Osteoblast (primary cell): ENCODE results near the gene PSMG4. TPM values are rescaled to one million over a fixed set of nuclear protein-coding genes. Genes with fewer than 3 reads are reported as not detected.

ENCODE experiments used
- DNase-seq: peaks from one replicate; pipeline ENCODE4 v3.0.0; 2011; ENCODE audit warnings: low spot score, mixed read lengths; ENCODE audit not compliant: insufficient read length; ENCODE audit errors: missing footprints
- H2AFZ ChIP-seq: 2 replicates; pipeline ENCODE4 v1.6.0; 2011; ENCODE audit warnings: mild to moderate bottlenecking, low read length
- H3K27ac ChIP-seq: 2 replicates; pipeline ENCODE4 v1.5.1; 2011; ENCODE audit warnings: mild to moderate bottlenecking, low read depth, low read length, moderate library complexity
- H3K27me3 ChIP-seq: 2 replicates; pipeline ENCODE4 v1.6.0; 2012; ENCODE audit warnings: mild to moderate bottlenecking, control low read depth, inconsistent platforms, low read length, moderate library complexity; ENCODE audit not compliant: insufficient read depth
- H3K36me3 ChIP-seq: 2 replicates; pipeline ENCODE4 v1.5.1; 2011; ENCODE audit warnings: mild to moderate bottlenecking, low read length, control low read depth, moderate library complexity; ENCODE audit not compliant: insufficient read depth
- H3K4me1 ChIP-seq: 2 replicates; pipeline ENCODE4 v1.5.1; 2011; ENCODE audit warnings: mild to moderate bottlenecking, low read length, control low read depth, moderate library complexity; ENCODE audit not compliant: insufficient read depth
- H3K4me2 ChIP-seq: 2 replicates; pipeline ENCODE4 v1.6.0; 2011; ENCODE audit warnings: mild to moderate bottlenecking, low read length; ENCODE audit not compliant: insufficient read depth
- H3K4me3 ChIP-seq: fragments of 200-600 bp; sonication (generic); 3 replicates; pipeline ENCODE4 v1.5.1; 2012; ENCODE audit warnings: mild to moderate bottlenecking, low read length, inconsistent platforms; ENCODE audit not compliant: insufficient read depth
- H3K79me2 ChIP-seq: 2 replicates; pipeline ENCODE4 v1.6.0; 2012; ENCODE audit warnings: mild to moderate bottlenecking, low read length, control low read depth, inconsistent platforms; ENCODE audit not compliant: insufficient read depth
- H3K9me3 ChIP-seq: 2 replicates; pipeline ENCODE4 v1.5.1; 2011; ENCODE audit warnings: low read depth, low read length, control low read depth
- H4K20me1 ChIP-seq: 2 replicates; pipeline ENCODE4 v1.6.0; 2012; ENCODE audit warnings: mild to moderate bottlenecking, low read length, control low read depth; ENCODE audit not compliant: insufficient read depth
- CTCF ChIP-seq: IDR thresholded peaks from 2 replicates; pipeline ENCODE4 v1.5.1; 2011; ENCODE audit warnings: mild to moderate bottlenecking, low read depth, low read length, moderate library complexity; ENCODE audit errors: extremely low read depth
- total RNA-seq: library from RNA; depleted of rRNA; stranded (reverse); fragments of >200 nt; gene quantifications from 2 replicates; pipeline ENCODE4 v1.2.3, GENCODE V29; 2012

PSMG4 gene
- total RNA-seq, 1 donor = 24.6 TPM

GRCh38 chr6:3297006-3297405 is 38.3 kb downstream of the PSMG4 start:
- Histone ChIP-seq H4K20me1 (no peaks in the 10 kb centered on the region), H3K4me1 (peaks cover 3% of the 10 kb centered on the region), H3K79me2 (no peaks in the 10 kb centered on the region), H3K36me3 (no peaks in the 10 kb centered on the region), H3K9me3 (no peaks in the 10 kb centered on the region), H3K27ac (no peak overlapping the region), H3K27me3 (no peaks in the 10 kb centered on the region), H3K4me2 (no peak overlapping the region), H3K4me3 (no peak overlapping the region), H2AFZ (no peak overlapping the region)
- DNase-seq = peak; percentile 32
- TF ChIP-seq CTCF = no peak

GRCh38 chr6:3297909-3298308 is 39.2 kb downstream of the PSMG4 start:
- no peaks in the 10 kb centered on the region for H3K36me3 ChIP-seq
- H3K27me3 ChIP-seq = no peaks in the 10 kb centered on the region
- no peaks in the 10 kb centered on the region for H3K79me2 ChIP-seq
- H2AFZ ChIP-seq = no peak overlapping the region
- DNase-seq = no peak
- H3K27ac ChIP-seq = no peak overlapping the region
- TF ChIP-seq CTCF = no peak
- no peak overlapping the region for H3K4me2 ChIP-seq
- H3K4me3 ChIP-seq = no peak overlapping the region
- no peaks in the 10 kb centered on the region for H3K9me3 ChIP-seq
- H3K4me1 ChIP-seq = peaks cover 3% of the 10 kb centered on the region
- H4K20me1 ChIP-seq = no peaks in the 10 kb centered on the region

- DNase-seq = peak; percentile 6
- no peak overlapping the region for H2AFZ ChIP-seq
- H3K79me2 ChIP-seq = no peaks in the 10 kb centered on the region
- no peak overlapping the region for H3K4me3 ChIP-seq
- H4K20me1 ChIP-seq = no peaks in the 10 kb centered on the region
- no peak overlapping the region for H3K4me2 ChIP-seq
- no peak for TF ChIP-seq CTCF
- no peaks in the 10 kb centered on the region for H3K4me1 ChIP-seq
- H3K27me3 ChIP-seq = no peaks in the 10 kb centered on the region
- no peaks in the 10 kb centered on the region for H3K9me3 ChIP-seq
- no peaks in the 10 kb centered on the region for H3K36me3 ChIP-seq
- no peak overlapping the region for H3K27ac ChIP-seq
Observed at GRCh38 chr6:3299221-3299620, 40.5 kb downstream of the PSMG4 start.

GRCh38 chr6:3301506-3301905 is 42.8 kb downstream of the PSMG4 start:
- DNase-seq = no peak
- Histone ChIP-seq H3K79me2 (no peaks in the 10 kb centered on the region), H2AFZ (no peak overlapping the region), H3K4me2 (no peak overlapping the region), H3K9me3 (no peaks in the 10 kb centered on the region), H4K20me1 (no peaks in the 10 kb centered on the region), H3K27ac (no peak overlapping the region), H3K4me3 (no peak overlapping the region), H3K27me3 (no peaks in the 10 kb centered on the region), H3K36me3 (peaks cover 3% of the 10 kb centered on the region), H3K4me1 (no peaks in the 10 kb centered on the region)
- no peak for TF ChIP-seq CTCF
